ENCODE measurements around the gene UQCRH. TPM values are rescaled to one million over a fixed set of nuclear protein-coding genes. Genes with fewer than 3 reads are reported as not detected.

The UQCRH gene
- total RNA-seq, 1 experiment from 2014 or later, result 508 TPM

- H2BK5ac ChIP-seq (ENCODE audit: insufficient read length, low read length), result no peak overlapping the region
- no peaks in the 10 kb centered on the region for H3K79me2 ChIP-seq (ENCODE audit: insufficient read depth, low read length)
- H2BK20ac ChIP-seq (ENCODE audit: low read depth, low read length, poor library complexity, severe bottlenecking), result no peak overlapping the region
- no peaks in the 10 kb centered on the region for H3K27me3 ChIP-seq (ENCODE audit: insufficient read depth, low read length)
- Mint-ChIP-seq H3K27me3 (ENCODE audit: low read depth) (no peaks in the 10 kb centered on the region), H3K27ac (peak overlapping the region in 1 of 3 experiments; percentile 20; a peak in 1 of 7 replicates), H3K4me3 (no peak overlapping the region), H3K4me1 (no peaks in the 10 kb centered on the region), H3K9me3 (no peaks in the 10 kb centered on the region), H3K36me3 (ENCODE audit: insufficient read depth in 1 of 3, low read depth in 3 of 3) (peaks cover 33 to 86% (median 79%) of the 10 kb centered on the region in 3 experiments; a peak in 6 of 7 replicates)
- H3K9ac ChIP-seq (ENCODE audit: extremely low read depth, insufficient read length, low read length), result no peak overlapping the region
- H3K4ac ChIP-seq (ENCODE audit: low read depth, low read length), result no peak overlapping the region
- no peak overlapping the region for H3T11ph ChIP-seq (ENCODE audit: low read length)
- no peak overlapping the region for H2AK5ac ChIP-seq (ENCODE audit: insufficient read length, low read length)
- H2BK12ac ChIP-seq (ENCODE audit: insufficient read length, low read depth, low read length), result no peak overlapping the region
- no peaks in the 10 kb centered on the region for H3K4me1 ChIP-seq (ENCODE audit: insufficient read depth, low read length)
- DNase-seq, result no peak
- no peak overlapping the region for H3K4me2 ChIP-seq (ENCODE audit: insufficient read depth, insufficient read length, low read length)
- no peak overlapping the region for H3K18ac ChIP-seq (ENCODE audit: insufficient read length, low read depth, low read length)
- H2BK15ac ChIP-seq (ENCODE audit: low read depth, low read length), result no peak overlapping the region
- no peaks in the 10 kb centered on the region for H4K20me1 ChIP-seq (ENCODE audit: control insufficient read depth, insufficient read depth, insufficient read length)
- H2BK120ac ChIP-seq (ENCODE audit: low read depth, low read length, poor library complexity, severe bottlenecking), result no peak overlapping the region
- H3K9me3 ChIP-seq (ENCODE audit: control insufficient read depth, low read depth, low read length), result no peaks in the 10 kb centered on the region
- no peak overlapping the region for H2AFZ ChIP-seq (ENCODE audit: low read length)
- H3K79me1 ChIP-seq (ENCODE audit: insufficient read depth, low read depth, low read length, poor library complexity, severe bottlenecking), result no peaks in the 10 kb centered on the region
- H3K14ac ChIP-seq (ENCODE audit: insufficient read depth, low read length), result no peak overlapping the region
- no peaks in the 10 kb centered on the region for H3K23me2 ChIP-seq (ENCODE audit: insufficient read length, low read depth, low read length, poor library complexity, severe bottlenecking)
- WGBS (ENCODE audit: extremely low coverage, insufficient read length, low lambda C conversion rate), result no CpG with 5 or more reads among the region's 12 CpGs
- TF ChIP-seq CTCF (conservative IDR thresholded peaks at IDR 0.05), result no peak
- H3K56ac ChIP-seq (ENCODE audit: insufficient read length, low read depth, low read length), result no peak overlapping the region
- H4K5ac ChIP-seq (ENCODE audit: insufficient read length, low read depth, low read length), result no peak overlapping the region
- H3K23ac ChIP-seq (ENCODE audit: insufficient read length, low read depth, low read length), result no peak overlapping the region
- no peak overlapping the region for H4K8ac ChIP-seq (replicated peaks; ENCODE audit: insufficient read length, low read depth, low read length)
- no peak overlapping the region for H4K91ac ChIP-seq (ENCODE audit: insufficient read length, low read depth, low read length)
- no peak overlapping the region for H3K27ac ChIP-seq (ENCODE audit: insufficient read length, low read depth, low read length)
Observed at GRCh38 chr1:46278807-46279206, 24.7 kb upstream of the UQCRH start.
